Loucy (cell line): Measurements from ENCODE around the gene XRCC5.
A peak's percentile ranks its signal among the peaks of the same experiment; 100 is the strongest.

Source experiments
- H2AFZ ChIP-seq: fragments of 200-600 bp; sonication (generic); 2 replicates; pipeline ENCODE4 v1.6.0; 2016; ENCODE audit warnings: antibody characterized with exemption, mild to moderate bottlenecking, low read length, moderate library complexity
- H3F3A ChIP-seq: fragments of 200-600 bp; 2 replicates; pipeline ENCODE4 v1.6.0; 2016; ENCODE audit warnings: antibody characterized with exemption, low read depth, mild to moderate bottlenecking
- H3K27me3 ChIP-seq: fragments of 200-600 bp; sonication (generic); 2 replicates; pipeline ENCODE4 v1.6.1; 2014; ENCODE audit warnings: low read length, mild to moderate bottlenecking; ENCODE audit not compliant: insufficient read depth, poor library complexity, severe bottlenecking
- H3K36me3 ChIP-seq: fragments of 200-600 bp; sonication (generic); 2 replicates; pipeline ENCODE4 v1.6.1; 2016; ENCODE audit warnings: low read length; ENCODE audit not compliant: insufficient read depth
- H3K4me1 ChIP-seq: fragments of 200-600 bp; sonication (generic); 2 replicates; pipeline ENCODE4 v1.5.1; 2014; ENCODE audit warnings: low read length, mild to moderate bottlenecking; ENCODE audit not compliant: insufficient read depth, poor library complexity, severe bottlenecking
- H3K4me2 ChIP-seq: fragments of 200-600 bp; sonication (generic); 2 replicates; pipeline ENCODE4 v1.6.0; 2014; ENCODE audit warnings: antibody characterized with exemption, low read length, low read depth, mild to moderate bottlenecking; ENCODE audit not compliant: poor library complexity, severe bottlenecking
- H3K4me3 ChIP-seq: fragments of 200-600 bp; sonication (generic); 2 replicates; pipeline ENCODE4 v1.5.1; 2014; ENCODE audit warnings: low read length, mild to moderate bottlenecking, mixed read lengths; ENCODE audit not compliant: poor library complexity, severe bottlenecking
- H3K79me2 ChIP-seq: fragments of 200-600 bp; sonication (generic); 2 replicates; pipeline ENCODE4 v1.6.1; 2014; ENCODE audit warnings: low read length; ENCODE audit not compliant: insufficient read depth
- H3K9ac ChIP-seq: fragments of 200-600 bp; sonication (generic); 2 replicates; pipeline ENCODE4 v1.6.0; 2014; ENCODE audit warnings: mild to moderate bottlenecking, low read depth, low read length, moderate library complexity; ENCODE audit not compliant: poor library complexity, severe bottlenecking
- H3K9me2 ChIP-seq: fragments of 200-600 bp; sonication (generic); replicated peaks from 2 replicates; pipeline ENCODE4 v1.6.1; 2016; ENCODE audit warnings: low read depth, low read length, mixed read lengths
- H3K9me3 ChIP-seq: fragments of 200-600 bp; sonication (generic); 2 replicates; pipeline ENCODE4 v1.6.1; 2014; ENCODE audit warnings: mild to moderate bottlenecking, antibody characterized with exemption, low read length, low read depth; ENCODE audit not compliant: insufficient read depth
- H4K20me1 ChIP-seq: fragments of 200-600 bp; sonication (generic); 2 replicates; pipeline ENCODE4 v1.6.0; 2014; ENCODE audit warnings: antibody characterized with exemption, low read length, mild to moderate bottlenecking; ENCODE audit not compliant: insufficient read depth, poor library complexity, severe bottlenecking
- EZH2phosphoT487 ChIP-seq: fragments of 200-600 bp; IDR thresholded peaks from 2 replicates; pipeline ENCODE4 v1.6.1; 2018; ENCODE audit warnings: antibody characterized with exemption, mild to moderate bottlenecking, moderate library complexity, borderline replicate concordance
- TF ChIP-seq, protein P1 (sequence below): fragments of 200-600 bp; sonication (generic); conservative IDR thresholded peaks from 2 replicates; pipeline ENCODE4 v1.5.1; 2014; ENCODE audit warnings: mild to moderate bottlenecking, antibody characterized with exemption, low read length

XRCC5 gene

DNA sequence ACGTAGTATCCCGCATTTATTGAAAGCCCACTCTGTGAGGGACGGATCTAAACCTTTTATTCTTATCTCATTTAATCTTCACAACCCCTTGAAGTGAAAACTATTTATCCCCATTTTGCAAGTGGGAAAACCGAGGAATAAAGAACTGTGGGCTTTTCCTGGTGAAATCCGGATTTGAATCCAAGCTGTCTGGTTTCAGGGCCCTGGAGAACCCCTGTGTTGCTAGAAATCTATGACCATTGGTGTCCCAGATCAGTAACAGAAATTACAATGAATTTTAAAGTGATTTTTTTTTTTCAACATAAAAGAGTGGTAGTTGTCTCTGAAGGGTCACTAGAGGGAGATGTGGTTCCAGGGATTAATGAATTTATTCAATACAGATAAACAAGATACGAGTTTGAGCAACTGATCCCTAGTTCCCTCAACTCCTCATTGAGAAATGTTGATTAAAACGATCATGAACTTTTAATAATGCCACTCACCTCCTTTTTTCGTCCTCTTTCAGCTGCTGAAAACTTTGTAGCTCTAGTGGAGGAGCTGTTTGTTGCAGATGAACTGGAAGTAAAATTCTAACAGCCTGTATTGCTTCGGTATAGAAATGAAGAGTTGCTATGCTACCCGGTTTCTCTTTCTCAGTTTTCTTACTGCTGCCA is 940 bp downstream of the XRCC5 start:
- no peaks in the 10 kb centered on the region for H3K9me3 ChIP-seq
- peak overlapping the region; percentile 99 for H3K9ac ChIP-seq
- H3F3A ChIP-seq = peaks cover 26% of the 10 kb centered on the region
- TF ChIP-seq, protein P1, sequence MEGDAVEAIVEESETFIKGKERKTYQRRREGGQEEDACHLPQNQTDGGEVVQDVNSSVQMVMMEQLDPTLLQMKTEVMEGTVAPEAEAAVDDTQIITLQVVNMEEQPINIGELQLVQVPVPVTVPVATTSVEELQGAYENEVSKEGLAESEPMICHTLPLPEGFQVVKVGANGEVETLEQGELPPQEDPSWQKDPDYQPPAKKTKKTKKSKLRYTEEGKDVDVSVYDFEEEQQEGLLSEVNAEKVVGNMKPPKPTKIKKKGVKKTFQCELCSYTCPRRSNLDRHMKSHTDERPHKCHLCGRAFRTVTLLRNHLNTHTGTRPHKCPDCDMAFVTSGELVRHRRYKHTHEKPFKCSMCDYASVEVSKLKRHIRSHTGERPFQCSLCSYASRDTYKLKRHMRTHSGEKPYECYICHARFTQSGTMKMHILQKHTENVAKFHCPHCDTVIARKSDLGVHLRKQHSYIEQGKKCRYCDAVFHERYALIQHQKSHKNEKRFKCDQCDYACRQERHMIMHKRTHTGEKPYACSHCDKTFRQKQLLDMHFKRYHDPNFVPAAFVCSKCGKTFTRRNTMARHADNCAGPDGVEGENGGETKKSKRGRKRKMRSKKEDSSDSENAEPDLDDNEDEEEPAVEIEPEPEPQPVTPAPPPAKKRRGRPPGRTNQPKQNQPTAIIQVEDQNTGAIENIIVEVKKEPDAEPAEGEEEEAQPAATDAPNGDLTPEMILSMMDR = peak; percentile 79
- TF ChIP-seq EZH2phosphoT487 = no peak
- H2AFZ ChIP-seq = no peak overlapping the region
- peak overlapping the region; percentile 94 for H3K4me2 ChIP-seq
- H3K9me2 ChIP-seq = no peaks in the 10 kb centered on the region
- H3K4me3 ChIP-seq = peak overlapping the region; percentile 91
- peaks cover 41% of the 10 kb centered on the region for H3K36me3 ChIP-seq
- peaks cover 49% of the 10 kb centered on the region for H4K20me1 ChIP-seq
- peaks cover 61% of the 10 kb centered on the region for H3K79me2 ChIP-seq
- peaks cover 8% of the 10 kb centered on the region for H3K27me3 ChIP-seq
- H3K4me1 ChIP-seq = peaks cover 51% of the 10 kb centered on the region

DNA sequence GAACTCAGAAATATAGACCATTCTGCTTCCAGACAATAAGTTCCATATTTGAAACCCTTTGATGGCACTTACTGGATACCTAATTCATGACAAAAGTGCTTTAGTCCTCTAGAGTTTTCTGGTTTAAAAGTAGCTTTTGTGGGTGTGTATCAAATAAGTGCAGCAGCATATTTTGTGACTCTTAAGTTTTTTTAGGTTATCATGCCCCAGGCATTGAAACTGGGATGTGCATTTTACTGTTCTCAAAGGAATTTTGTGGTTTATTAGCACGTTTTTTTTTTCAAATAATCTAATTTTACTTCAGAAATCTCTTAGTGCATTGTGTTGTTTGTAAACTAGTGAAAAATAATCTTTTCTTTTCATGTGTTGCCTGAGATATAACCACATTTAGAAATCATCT is 1.5 kb downstream of the XRCC5 start:
- Histone ChIP-seq H3K36me3 (peaks cover 41% of the 10 kb centered on the region), H3K27me3 (peaks cover 8% of the 10 kb centered on the region), H3K9ac (peak overlapping the region; percentile 99), H3F3A (peaks cover 26% of the 10 kb centered on the region), H4K20me1 (peaks cover 49% of the 10 kb centered on the region), H3K9me2 (no peaks in the 10 kb centered on the region), H3K79me2 (peaks cover 66% of the 10 kb centered on the region), H3K9me3 (no peaks in the 10 kb centered on the region), H3K4me2 (peak overlapping the region; percentile 94), H2AFZ (no peak overlapping the region), H3K4me3 (peak overlapping the region; percentile 91), H3K4me1 (peaks cover 57% of the 10 kb centered on the region)
- no peak for TF ChIP-seq EZH2phosphoT487
- TF ChIP-seq, protein P1 = no peak

DNA sequence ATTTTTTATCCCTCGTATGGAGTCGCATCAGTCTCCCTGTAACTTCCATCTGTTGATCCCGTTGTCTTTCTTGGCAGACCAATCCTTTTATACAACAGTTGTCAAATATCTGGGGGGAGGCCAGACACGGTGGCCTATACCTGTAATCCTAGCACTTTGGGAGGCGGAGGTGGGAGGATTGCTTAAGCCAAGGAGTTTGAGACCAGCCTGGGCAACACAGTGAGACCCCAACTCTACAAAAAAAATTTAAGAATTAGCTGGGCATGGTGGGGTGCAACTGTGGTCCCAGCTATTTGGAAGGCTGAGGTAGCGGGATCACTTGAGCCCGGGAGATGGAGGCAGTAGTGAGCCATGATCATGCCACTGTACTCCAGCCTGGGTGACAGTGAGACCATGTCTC is 2.0 kb downstream of the XRCC5 start:
- Histone ChIP-seq H2AFZ (no peak overlapping the region), H3F3A (peaks cover 26% of the 10 kb centered on the region), H3K4me2 (peak overlapping the region; percentile 94), H3K79me2 (peaks cover 71% of the 10 kb centered on the region), H4K20me1 (peaks cover 49% of the 10 kb centered on the region), H3K36me3 (peaks cover 44% of the 10 kb centered on the region), H3K9me2 (no peaks in the 10 kb centered on the region), H3K4me1 (peaks cover 62% of the 10 kb centered on the region), H3K9ac (peak overlapping the region; percentile 99), H3K9me3 (no peaks in the 10 kb centered on the region), H3K4me3 (peak overlapping the region; percentile 91), H3K27me3 (peaks cover 8% of the 10 kb centered on the region)
- TF ChIP-seq, protein P1 = no peak; the same call in 1 of the 2 replicates
- TF ChIP-seq EZH2phosphoT487 = no peak
